ENCODE results near the gene RFC5.

- TF ChIP-seq, protein P1, sequence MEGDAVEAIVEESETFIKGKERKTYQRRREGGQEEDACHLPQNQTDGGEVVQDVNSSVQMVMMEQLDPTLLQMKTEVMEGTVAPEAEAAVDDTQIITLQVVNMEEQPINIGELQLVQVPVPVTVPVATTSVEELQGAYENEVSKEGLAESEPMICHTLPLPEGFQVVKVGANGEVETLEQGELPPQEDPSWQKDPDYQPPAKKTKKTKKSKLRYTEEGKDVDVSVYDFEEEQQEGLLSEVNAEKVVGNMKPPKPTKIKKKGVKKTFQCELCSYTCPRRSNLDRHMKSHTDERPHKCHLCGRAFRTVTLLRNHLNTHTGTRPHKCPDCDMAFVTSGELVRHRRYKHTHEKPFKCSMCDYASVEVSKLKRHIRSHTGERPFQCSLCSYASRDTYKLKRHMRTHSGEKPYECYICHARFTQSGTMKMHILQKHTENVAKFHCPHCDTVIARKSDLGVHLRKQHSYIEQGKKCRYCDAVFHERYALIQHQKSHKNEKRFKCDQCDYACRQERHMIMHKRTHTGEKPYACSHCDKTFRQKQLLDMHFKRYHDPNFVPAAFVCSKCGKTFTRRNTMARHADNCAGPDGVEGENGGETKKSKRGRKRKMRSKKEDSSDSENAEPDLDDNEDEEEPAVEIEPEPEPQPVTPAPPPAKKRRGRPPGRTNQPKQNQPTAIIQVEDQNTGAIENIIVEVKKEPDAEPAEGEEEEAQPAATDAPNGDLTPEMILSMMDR (conservative IDR thresholded peaks at IDR 0.05) = no peak
- TF ChIP-seq EZH2 (IDR thresholded peaks at IDR 0.05; ENCODE audit: low read depth) = no peak
Measured at GRCh38 chr12:118013283-118013682, 3.2 kb upstream of the RFC5 start.
